ENCODE results near the gene PAQR6.

PAQR6 gene

GRCh38 chr1:156286061-156286460, 38.2 kb upstream of the PAQR6 start:
- no peak for DNase-seq (ENCODE audit: extremely low read depth, low read depth)
- H3K4me3 ChIP-seq (replicated peaks; ENCODE audit: low read depth, low read length): no peak overlapping the region
- TF ChIP-seq CTCF (IDR thresholded peaks at IDR 0.05; ENCODE audit: low read depth, low read length, missing control alignments): no peak

GRCh38 chr1:156285437-156285836, 37.6 kb upstream of the PAQR6 start:
- DNase-seq (ENCODE audit: extremely low read depth, low read depth): no peak

GRCh38 chr1:156284757-156285156, 36.9 kb upstream of the PAQR6 start:
- H3K4me3 ChIP-seq (replicated peaks; ENCODE audit: low read depth, low read length): no peak overlapping the region
- no peak for TF ChIP-seq CTCF (IDR thresholded peaks at IDR 0.05; ENCODE audit: low read depth, low read length, missing control alignments)
- no peak for DNase-seq (ENCODE audit: extremely low read depth, low read depth)

More at GRCh38 chr1:156285437-156285836, 37.6 kb upstream of the PAQR6 start:
- no peak for TF ChIP-seq CTCF (IDR thresholded peaks at IDR 0.05; ENCODE audit: low read depth, low read length, missing control alignments)
- H3K4me3 ChIP-seq (replicated peaks; ENCODE audit: low read depth, low read length): no peak overlapping the region

GRCh38 chr1:156284112-156284511, 36.3 kb upstream of the PAQR6 start, which contains the start of gene TMEM79:
Gene TMEM79 (plus strand): TSS chr1:156284325. CDS start chr1:156285227, 902 bp downstream.
- TF ChIP-seq CTCF (IDR thresholded peaks at IDR 0.05; ENCODE audit: low read depth, low read length, missing control alignments): no peak
- peak within 1 kb of the TSS; percentile 77 for H3K4me3 ChIP-seq (replicated peaks; ENCODE audit: low read depth, low read length)
- DNase-seq (ENCODE audit: extremely low read depth, low read depth): no peak

GRCh38 chr1:156283521-156283920, 35.7 kb upstream of the PAQR6 start:
- no peak for TF ChIP-seq CTCF (IDR thresholded peaks at IDR 0.05; ENCODE audit: low read depth, low read length, missing control alignments)
- peak overlapping the region; percentile 77 for H3K4me3 ChIP-seq (replicated peaks; ENCODE audit: low read depth, low read length)
- DNase-seq (ENCODE audit: extremely low read depth, low read depth): no peak

- no peak for TF ChIP-seq CTCF (IDR thresholded peaks at IDR 0.05; ENCODE audit: low read depth, low read length, missing control alignments)
- H3K4me3 ChIP-seq (replicated peaks; ENCODE audit: low read depth, low read length): peak within 1 kb of the TSS; percentile 77
- DNase-seq (ENCODE audit: extremely low read depth, low read depth): peak; percentile 98
Observed at GRCh38 chr1:156282479-156283222, 34.8 kb upstream of the PAQR6 start, which contains the start of gene SMG5. Gene SMG5 (minus strand): TSS chr1:156282825. CDS start chr1:156282680, 145 bp downstream.
